Astrocyte (in vitro differentiated cells and primary cell): ENCODE results near the gene ZNF749.

Experiments used
- CTCF ChIP-seq: IDR thresholded peaks from 2 replicates; pipeline ENCODE4 v1.5.1; 2011; ENCODE audit warnings: low read depth, mild to moderate bottlenecking, inconsistent platforms, low read length, moderate library complexity; ENCODE audit not compliant: insufficient read depth
- EZH2 ChIP-seq: IDR thresholded peaks from 2 replicates; pipeline ENCODE4 v1.6.1; 2012; ENCODE audit warnings: mild to moderate bottlenecking, low read length, inconsistent platforms; ENCODE audit not compliant: insufficient read depth

GRCh38 chr19:57437931-57438330 lies 2.8 kb downstream of the ZNF749 start:
- TF ChIP-seq CTCF = no peak
- TF ChIP-seq EZH2 = no peak
